ENCODE results near the gene GPC5. TPM values are rescaled to one million over a fixed set of nuclear protein-coding genes. Genes with fewer than 3 reads are reported as not detected.
"Not testable (repeated sequence)": the region's sequence is repeated elsewhere in the genome, so short reads cannot be mapped to it uniquely, and the experiment has no call there.

The GPC5 gene
- total RNA-seq, 1 donor from 2014 or later, result 0.99 TPM

GRCh38 chr13:91774397-91774796 lies 376.0 kb downstream of the GPC5 start:
- H3K36me3 Mint-ChIP-seq (ENCODE audit: low read depth), result no peaks in the 10 kb centered on the region
- no peaks in the 10 kb centered on the region for H3K4me1 Mint-ChIP-seq (ENCODE audit: low read depth)
- TF ChIP-seq CTCF (IDR thresholded peaks at IDR 0.05), result no peak
- no peaks in the 10 kb centered on the region for H3K9me3 Mint-ChIP-seq (ENCODE audit: low read depth)
- H3K4me3 Mint-ChIP-seq (ENCODE audit: unreplicated experiment), result no peak overlapping the region
- DNase-seq (ENCODE audit: low spot score), result no peak
- H3K27me3 Mint-ChIP-seq (ENCODE audit: low read depth), result peaks cover 3% of the 10 kb centered on the region
- no peak overlapping the region for H3K27ac Mint-ChIP-seq (ENCODE audit: unreplicated experiment)

- Mint-ChIP-seq H3K4me3 (ENCODE audit: unreplicated experiment) (no peak overlapping the region), H3K9me3 (ENCODE audit: low read depth) (no peaks in the 10 kb centered on the region), H3K27me3 (ENCODE audit: low read depth) (peaks cover 3% of the 10 kb centered on the region), H3K36me3 (ENCODE audit: low read depth) (no peaks in the 10 kb centered on the region), H3K4me1 (ENCODE audit: low read depth) (no peaks in the 10 kb centered on the region), H3K27ac (ENCODE audit: unreplicated experiment) (no peak overlapping the region)
- TF ChIP-seq CTCF (IDR thresholded peaks at IDR 0.05), result no peak
- no peak for DNase-seq (ENCODE audit: low spot score)
Observed at GRCh38 chr13:91776611-91777193, 378.3 kb downstream of the GPC5 start.

- H3K27ac Mint-ChIP-seq (ENCODE audit: unreplicated experiment), result no peak overlapping the region
- no peak for DNase-seq (ENCODE audit: low spot score)
- no peak for TF ChIP-seq CTCF (IDR thresholded peaks at IDR 0.05)
- peaks cover 6% of the 10 kb centered on the region for H3K27me3 Mint-ChIP-seq (ENCODE audit: low read depth)
- H3K9me3 Mint-ChIP-seq (ENCODE audit: low read depth), result no peaks in the 10 kb centered on the region
- no peaks in the 10 kb centered on the region for H3K36me3 Mint-ChIP-seq (ENCODE audit: low read depth)
- no peaks in the 10 kb centered on the region for H3K4me1 Mint-ChIP-seq (ENCODE audit: low read depth)
- no peak overlapping the region for H3K4me3 Mint-ChIP-seq (ENCODE audit: unreplicated experiment)
Observed at GRCh38 chr13:91778123-91778522, 379.7 kb downstream of the GPC5 start.

- H3K4me3 Mint-ChIP-seq (ENCODE audit: unreplicated experiment); H3K27me3 Mint-ChIP-seq (ENCODE audit: low read depth); H3K27ac Mint-ChIP-seq (ENCODE audit: unreplicated experiment); H3K9me3 Mint-ChIP-seq (ENCODE audit: low read depth); DNase-seq (ENCODE audit: low spot score); H3K4me1 Mint-ChIP-seq (ENCODE audit: low read depth); H3K36me3 Mint-ChIP-seq (ENCODE audit: low read depth): not testable (repeated sequence)
- TF ChIP-seq CTCF (IDR thresholded peaks at IDR 0.05), result peak; percentile 83
Observed at GRCh38 chr13:91781982-91782691, 383.7 kb downstream of the GPC5 start.

GRCh38 chr13:91785431-91786119 lies 387.2 kb downstream of the GPC5 start:
- no peak overlapping the region for H3K27ac Mint-ChIP-seq (ENCODE audit: unreplicated experiment)
- no peaks in the 10 kb centered on the region for H3K9me3 Mint-ChIP-seq (ENCODE audit: low read depth)
- H3K36me3 Mint-ChIP-seq (ENCODE audit: low read depth), result no peaks in the 10 kb centered on the region
- H3K4me1 Mint-ChIP-seq (ENCODE audit: low read depth), result no peaks in the 10 kb centered on the region
- no peak for TF ChIP-seq CTCF (IDR thresholded peaks at IDR 0.05)
- H3K4me3 Mint-ChIP-seq (ENCODE audit: unreplicated experiment), result no peak overlapping the region
- peaks cover 3% of the 10 kb centered on the region for H3K27me3 Mint-ChIP-seq (ENCODE audit: low read depth)
- DNase-seq (ENCODE audit: low spot score), result no peak

Data from chondrocyte (in vitro differentiated cells).